ENCODE measurements around the gene IFT80. TPM values are rescaled to one million over a fixed set of nuclear protein-coding genes. Genes with fewer than 3 reads are reported as not detected.
A peak's percentile ranks its signal among the peaks of the same experiment; 100 is the strongest.

Gene IFT80
- polyA plus RNA-seq, 1 donor (not counting 4 experiments of a cell fraction or from before 2014, with no cell fraction given) = 23.6 TPM

DNA sequence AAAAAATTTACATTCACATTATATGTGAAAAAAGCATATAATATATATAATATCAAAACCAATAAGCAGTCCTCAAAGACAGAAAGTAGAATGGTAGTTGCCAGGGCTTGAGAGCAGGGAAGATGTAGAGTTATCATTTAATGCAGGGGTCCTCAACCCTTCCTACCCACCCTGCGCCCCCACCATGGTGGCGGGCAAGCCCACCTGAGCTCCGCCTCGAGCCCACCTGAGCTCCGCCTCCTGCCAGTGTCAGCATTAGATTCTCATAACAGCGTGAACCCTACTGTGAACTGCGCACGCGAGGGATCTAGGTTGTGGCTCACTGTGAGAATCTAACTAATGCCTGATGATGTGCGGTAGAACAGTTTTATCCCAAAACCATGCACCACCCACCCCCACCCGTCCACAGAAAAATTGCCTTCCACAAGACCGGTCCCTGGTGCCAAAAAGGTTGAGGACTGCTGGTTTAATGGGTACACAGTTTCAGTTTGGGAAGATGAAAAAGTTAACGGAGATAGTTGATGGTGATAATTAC, 47.6 kb upstream of the IFT80 start:
- no peaks in the 10 kb centered on the region for H3K27me3 ChIP-seq (ENCODE audit: control insufficient read depth, extremely low read depth, insufficient read depth, low read length)
- peak overlapping the region; percentile 32 for H3K27ac ChIP-seq (ENCODE audit: control insufficient read depth, insufficient read depth, low read length)
- peaks cover 0 to 9% of the 10 kb centered on the region in 2 experiments for H3K36me3 ChIP-seq (ENCODE audit: control insufficient read depth in 2 of 2, extremely low read depth in 1 of 2, insufficient read depth in 2 of 2, low read length in 2 of 2)
- no peak overlapping the region for H2AFZ ChIP-seq (ENCODE audit: control insufficient read depth, low read length)
- H4K20me1 ChIP-seq (ENCODE audit: control insufficient read depth, extremely low read depth, insufficient read depth, low read length) = no peaks in the 10 kb centered on the region
- no peak overlapping the region for H3K9ac ChIP-seq (ENCODE audit: control insufficient read depth, extremely low read depth, insufficient read depth, low read length)
- no peak for TF ChIP-seq EZH2 (IDR thresholded peaks at IDR 0.05; ENCODE audit: low read length)
- TF ChIP-seq, protein P1, sequence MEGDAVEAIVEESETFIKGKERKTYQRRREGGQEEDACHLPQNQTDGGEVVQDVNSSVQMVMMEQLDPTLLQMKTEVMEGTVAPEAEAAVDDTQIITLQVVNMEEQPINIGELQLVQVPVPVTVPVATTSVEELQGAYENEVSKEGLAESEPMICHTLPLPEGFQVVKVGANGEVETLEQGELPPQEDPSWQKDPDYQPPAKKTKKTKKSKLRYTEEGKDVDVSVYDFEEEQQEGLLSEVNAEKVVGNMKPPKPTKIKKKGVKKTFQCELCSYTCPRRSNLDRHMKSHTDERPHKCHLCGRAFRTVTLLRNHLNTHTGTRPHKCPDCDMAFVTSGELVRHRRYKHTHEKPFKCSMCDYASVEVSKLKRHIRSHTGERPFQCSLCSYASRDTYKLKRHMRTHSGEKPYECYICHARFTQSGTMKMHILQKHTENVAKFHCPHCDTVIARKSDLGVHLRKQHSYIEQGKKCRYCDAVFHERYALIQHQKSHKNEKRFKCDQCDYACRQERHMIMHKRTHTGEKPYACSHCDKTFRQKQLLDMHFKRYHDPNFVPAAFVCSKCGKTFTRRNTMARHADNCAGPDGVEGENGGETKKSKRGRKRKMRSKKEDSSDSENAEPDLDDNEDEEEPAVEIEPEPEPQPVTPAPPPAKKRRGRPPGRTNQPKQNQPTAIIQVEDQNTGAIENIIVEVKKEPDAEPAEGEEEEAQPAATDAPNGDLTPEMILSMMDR (optimal IDR thresholded peaks at IDR 0.05 in 1 of 3, IDR thresholded peaks at IDR 0.05 in 1 of 3, conservative IDR thresholded peaks at IDR 0.05 in 1 of 3; ENCODE audit: extremely low read depth in 1 of 3, insufficient read depth in 2 of 3, low read length in 3 of 3) = no peak
- dilution Hi-C loops (cut with MboI; ENCODE audit: extremely low pct_ligation_motif_present, low sequenced_read_pairs) = no loop called here
- peaks cover 3% of the 10 kb centered on the region for H3K9me3 ChIP-seq (ENCODE audit: control insufficient read depth, low read depth, low read length)
- peaks cover 25% of the 10 kb centered on the region for H3K4me1 ChIP-seq (ENCODE audit: control insufficient read depth, extremely low read depth, insufficient read depth, low read length)
- H3K4me2 ChIP-seq (ENCODE audit: control insufficient read depth, extremely low read depth, insufficient read depth, low read depth, low read length) = no peak overlapping the region
- H3K9me1 ChIP-seq (ENCODE audit: control insufficient read depth, extremely low read depth, insufficient read depth, low read length) = no peaks in the 10 kb centered on the region
- no peak for FAIRE-seq
- no peak for DNase-seq (ENCODE audit: low read depth, low spot score)
- H3K79me2 ChIP-seq (ENCODE audit: control insufficient read depth, insufficient read depth, low read length) = peaks cover 65% of the 10 kb centered on the region
- no peak overlapping the region for H3K4me3 ChIP-seq (ENCODE audit: control insufficient read depth in 2 of 3, extremely low read depth in 1 of 3, insufficient read depth in 2 of 3, low read depth in 1 of 3, low read length in 3 of 3)

DNA sequence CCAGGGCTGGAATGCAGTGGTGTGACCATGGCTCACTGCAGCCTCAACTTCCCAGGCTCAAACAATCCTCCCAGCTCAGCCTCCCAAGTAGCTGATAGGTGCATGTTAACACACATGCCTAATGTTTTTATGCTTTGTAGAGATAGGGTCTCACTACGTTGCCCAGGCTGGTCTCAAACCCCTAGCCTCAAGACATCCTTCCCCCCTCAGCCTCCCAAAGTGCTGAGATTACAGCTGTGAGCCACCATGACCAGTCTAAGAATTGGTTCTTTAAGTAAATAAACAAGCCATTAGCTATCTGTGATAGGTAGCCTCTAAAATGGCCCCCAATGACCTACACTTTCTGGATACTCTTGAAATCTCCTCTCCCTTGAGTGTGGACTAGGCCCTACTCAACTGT, 46.8 kb upstream of the IFT80 start:
- Histone ChIP-seq H3K79me2 (ENCODE audit: control insufficient read depth, insufficient read depth, low read length) (peaks cover 70% of the 10 kb centered on the region), H3K9me1 (ENCODE audit: control insufficient read depth, extremely low read depth, insufficient read depth, low read length) (no peaks in the 10 kb centered on the region), H3K4me2 (ENCODE audit: control insufficient read depth, extremely low read depth, insufficient read depth, low read depth, low read length) (no peak overlapping the region), H3K4me3 (ENCODE audit: control insufficient read depth in 2 of 3, extremely low read depth in 1 of 3, insufficient read depth in 2 of 3, low read depth in 1 of 3, low read length in 3 of 3) (no peak overlapping the region), H3K27ac (ENCODE audit: control insufficient read depth, insufficient read depth, low read length) (no peak overlapping the region), H3K4me1 (ENCODE audit: control insufficient read depth, extremely low read depth, insufficient read depth, low read length) (peaks cover 24% of the 10 kb centered on the region), H3K9ac (ENCODE audit: control insufficient read depth, extremely low read depth, insufficient read depth, low read length) (no peak overlapping the region), H3K9me3 (ENCODE audit: control insufficient read depth, low read depth, low read length) (peaks cover 3% of the 10 kb centered on the region), H2AFZ (ENCODE audit: control insufficient read depth, low read length) (no peak overlapping the region), H4K20me1 (ENCODE audit: control insufficient read depth, extremely low read depth, insufficient read depth, low read length) (no peaks in the 10 kb centered on the region), H3K36me3 (ENCODE audit: control insufficient read depth in 2 of 2, extremely low read depth in 1 of 2, insufficient read depth in 2 of 2, low read length in 2 of 2) (peaks cover 0 to 9% of the 10 kb centered on the region in 2 experiments), H3K27me3 (ENCODE audit: control insufficient read depth, extremely low read depth, insufficient read depth, low read length) (no peaks in the 10 kb centered on the region)
- no peak for TF ChIP-seq EZH2 (IDR thresholded peaks at IDR 0.05; ENCODE audit: low read length)
- TF ChIP-seq, protein P1 (optimal IDR thresholded peaks at IDR 0.05 in 1 of 3, IDR thresholded peaks at IDR 0.05 in 1 of 3, conservative IDR thresholded peaks at IDR 0.05 in 1 of 3; ENCODE audit: extremely low read depth in 1 of 3, insufficient read depth in 2 of 3, low read length in 3 of 3) = no peak
- FAIRE-seq (no peak), DNase-seq (ENCODE audit: low read depth, low spot score) (no peak)
- dilution Hi-C loops (cut with MboI; ENCODE audit: extremely low pct_ligation_motif_present, low sequenced_read_pairs) = no loop called here

All from keratinocyte (primary cell).